Neural progenitor cell (in vitro differentiated cells): Measurements from ENCODE around the gene CHDH.

Experiments used
- EZH2phosphoT487 ChIP-seq: fragments of 200-600 bp; sonication (generic); IDR thresholded peaks from 2 replicates; pipeline ENCODE4 v1.6.1; 2017; ENCODE audit warnings: antibody characterized with exemption
- TF ChIP-seq, protein P1 (sequence below): fragments of 200-600 bp; sonication (generic); IDR thresholded peaks from 2 replicates; pipeline ENCODE4 v1.5.1; 2017; ENCODE audit warnings: antibody characterized with exemption, mild to moderate bottlenecking

DNA sequence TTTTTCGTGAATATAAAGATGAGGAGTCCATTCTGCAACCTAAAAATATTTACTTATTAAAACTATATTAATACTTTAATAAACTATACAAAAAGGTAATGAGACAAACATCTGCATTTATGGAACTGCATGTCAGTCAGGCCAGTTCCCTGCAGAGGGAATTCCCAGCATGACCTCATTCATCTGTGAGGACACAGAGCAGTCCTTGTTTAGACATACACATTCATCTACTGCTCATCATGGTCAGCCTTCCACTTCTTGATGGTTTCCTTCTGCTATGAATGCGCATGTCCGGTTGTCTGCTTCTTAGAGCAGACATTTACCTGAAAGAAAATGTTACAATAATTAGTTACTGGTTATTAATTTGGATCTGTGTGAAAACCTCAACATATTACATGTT is 39.0 kb upstream of the CHDH start:
- TF ChIP-seq, protein P1, sequence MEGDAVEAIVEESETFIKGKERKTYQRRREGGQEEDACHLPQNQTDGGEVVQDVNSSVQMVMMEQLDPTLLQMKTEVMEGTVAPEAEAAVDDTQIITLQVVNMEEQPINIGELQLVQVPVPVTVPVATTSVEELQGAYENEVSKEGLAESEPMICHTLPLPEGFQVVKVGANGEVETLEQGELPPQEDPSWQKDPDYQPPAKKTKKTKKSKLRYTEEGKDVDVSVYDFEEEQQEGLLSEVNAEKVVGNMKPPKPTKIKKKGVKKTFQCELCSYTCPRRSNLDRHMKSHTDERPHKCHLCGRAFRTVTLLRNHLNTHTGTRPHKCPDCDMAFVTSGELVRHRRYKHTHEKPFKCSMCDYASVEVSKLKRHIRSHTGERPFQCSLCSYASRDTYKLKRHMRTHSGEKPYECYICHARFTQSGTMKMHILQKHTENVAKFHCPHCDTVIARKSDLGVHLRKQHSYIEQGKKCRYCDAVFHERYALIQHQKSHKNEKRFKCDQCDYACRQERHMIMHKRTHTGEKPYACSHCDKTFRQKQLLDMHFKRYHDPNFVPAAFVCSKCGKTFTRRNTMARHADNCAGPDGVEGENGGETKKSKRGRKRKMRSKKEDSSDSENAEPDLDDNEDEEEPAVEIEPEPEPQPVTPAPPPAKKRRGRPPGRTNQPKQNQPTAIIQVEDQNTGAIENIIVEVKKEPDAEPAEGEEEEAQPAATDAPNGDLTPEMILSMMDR: no peak
- TF ChIP-seq EZH2phosphoT487: no peak
